ENCODE data around the gene RBFOX1.

Gene RBFOX1

DNA sequence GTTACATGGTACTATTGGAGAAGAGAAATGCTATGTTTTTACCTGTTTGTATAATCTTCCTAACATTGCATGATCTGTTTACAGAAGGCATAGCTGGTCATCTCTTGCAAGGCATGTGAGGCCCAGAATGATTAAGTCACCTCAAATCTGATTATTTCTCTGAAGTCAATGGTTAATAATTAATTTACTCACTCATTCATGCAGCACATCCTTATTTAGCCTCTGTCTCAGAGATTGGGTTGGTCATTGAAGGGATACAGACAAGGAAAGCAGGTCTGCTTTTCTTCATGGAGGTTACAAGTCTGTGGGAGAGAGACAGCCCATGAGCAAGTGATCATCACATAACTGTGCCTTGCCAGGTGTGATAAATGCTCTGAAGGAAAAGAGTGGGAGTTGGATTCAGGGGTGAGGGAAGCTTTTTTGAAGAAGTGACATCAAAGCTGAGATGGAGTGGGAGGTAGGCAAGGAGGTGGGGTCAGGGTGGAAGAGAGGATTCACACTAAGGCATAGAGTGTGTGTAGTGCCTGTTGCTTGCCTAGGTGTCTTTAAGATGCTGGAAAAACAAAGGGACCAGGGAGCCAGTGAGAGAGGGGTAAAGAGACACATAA, 16.3 kb upstream of the RBFOX1 start:
- no peak for DNase-seq (ENCODE audit: low spot score)
- TF ChIP-seq, protein P1, sequence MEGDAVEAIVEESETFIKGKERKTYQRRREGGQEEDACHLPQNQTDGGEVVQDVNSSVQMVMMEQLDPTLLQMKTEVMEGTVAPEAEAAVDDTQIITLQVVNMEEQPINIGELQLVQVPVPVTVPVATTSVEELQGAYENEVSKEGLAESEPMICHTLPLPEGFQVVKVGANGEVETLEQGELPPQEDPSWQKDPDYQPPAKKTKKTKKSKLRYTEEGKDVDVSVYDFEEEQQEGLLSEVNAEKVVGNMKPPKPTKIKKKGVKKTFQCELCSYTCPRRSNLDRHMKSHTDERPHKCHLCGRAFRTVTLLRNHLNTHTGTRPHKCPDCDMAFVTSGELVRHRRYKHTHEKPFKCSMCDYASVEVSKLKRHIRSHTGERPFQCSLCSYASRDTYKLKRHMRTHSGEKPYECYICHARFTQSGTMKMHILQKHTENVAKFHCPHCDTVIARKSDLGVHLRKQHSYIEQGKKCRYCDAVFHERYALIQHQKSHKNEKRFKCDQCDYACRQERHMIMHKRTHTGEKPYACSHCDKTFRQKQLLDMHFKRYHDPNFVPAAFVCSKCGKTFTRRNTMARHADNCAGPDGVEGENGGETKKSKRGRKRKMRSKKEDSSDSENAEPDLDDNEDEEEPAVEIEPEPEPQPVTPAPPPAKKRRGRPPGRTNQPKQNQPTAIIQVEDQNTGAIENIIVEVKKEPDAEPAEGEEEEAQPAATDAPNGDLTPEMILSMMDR (IDR thresholded peaks at IDR 0.05; ENCODE audit: extremely low read depth, insufficient read depth, missing control alignments) = no peak
- in situ Hi-C loops (cut with MboI; ENCODE audit: low pct_unique_long_range_greater_than_20kb, low sequenced_read_pairs, unreplicated experiment) = no loop called here

- in situ Hi-C loops (cut with MboI; ENCODE audit: low pct_unique_long_range_greater_than_20kb, low sequenced_read_pairs, unreplicated experiment) = no loop called here
- TF ChIP-seq, protein P1 (IDR thresholded peaks at IDR 0.05; ENCODE audit: extremely low read depth, insufficient read depth, missing control alignments) = no peak
- DNase-seq (ENCODE audit: low spot score) = no peak
These were observed 14.7 kb upstream of the RBFOX1 start for GRCh38 chr16:7317982-7318381.

DNA sequence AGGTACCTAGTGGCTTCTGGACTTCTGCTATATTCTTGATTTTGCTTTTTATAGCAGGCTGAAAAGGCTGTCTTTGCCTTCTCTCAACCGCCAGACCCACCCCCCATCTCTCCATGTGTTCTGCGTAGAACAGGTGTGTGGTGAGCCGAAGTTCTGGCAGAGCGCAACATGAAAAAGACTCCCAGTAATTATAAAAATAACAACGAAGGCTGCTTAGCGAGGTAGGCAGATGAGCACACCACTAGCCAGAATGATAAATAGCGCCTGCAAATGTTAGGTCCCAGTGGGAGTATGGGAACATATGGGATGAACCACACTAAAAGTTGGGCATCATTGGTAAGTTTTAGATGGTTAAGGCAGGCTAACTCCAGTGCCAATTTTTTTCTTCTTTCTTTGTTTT, 14.0 kb upstream of the RBFOX1 start:
- in situ Hi-C loops (cut with MboI; ENCODE audit: low pct_unique_long_range_greater_than_20kb, low sequenced_read_pairs, unreplicated experiment) = no loop called here
- no peak for DNase-seq (ENCODE audit: low spot score)
- TF ChIP-seq, protein P1 (IDR thresholded peaks at IDR 0.05; ENCODE audit: extremely low read depth, insufficient read depth, missing control alignments) = no peak

GRCh38 chr16:7319514-7319913, 13.1 kb upstream of the RBFOX1 start:
- TF ChIP-seq, protein P1 (IDR thresholded peaks at IDR 0.05; ENCODE audit: extremely low read depth, insufficient read depth, missing control alignments) = no peak
- DNase-seq (ENCODE audit: low spot score) = no peak
- in situ Hi-C loops (cut with MboI; ENCODE audit: low pct_unique_long_range_greater_than_20kb, low sequenced_read_pairs, unreplicated experiment) = no loop called here

DNA sequence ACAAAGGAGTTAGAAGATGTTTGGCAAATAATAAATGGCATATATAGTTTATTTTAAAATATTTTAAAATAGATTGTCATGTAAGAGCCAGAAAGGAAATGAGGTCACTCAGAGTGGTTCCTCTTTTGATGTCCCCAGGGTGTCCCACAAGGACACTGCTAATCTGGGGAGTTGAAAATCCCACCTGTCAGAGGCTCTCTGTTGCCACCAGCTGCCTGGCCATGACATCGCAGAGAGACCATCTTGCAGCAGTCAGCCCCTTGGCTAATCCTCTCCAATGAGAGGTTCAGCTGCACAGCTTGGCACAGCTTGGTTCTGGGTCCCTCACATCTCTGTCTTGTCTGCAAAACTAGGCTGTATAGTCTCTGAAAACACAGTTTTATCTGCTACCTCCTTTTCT, 11.0 kb upstream of the RBFOX1 start:
- TF ChIP-seq, protein P1 (IDR thresholded peaks at IDR 0.05; ENCODE audit: extremely low read depth, insufficient read depth, missing control alignments) = no peak
- DNase-seq (ENCODE audit: low spot score) = no peak
- in situ Hi-C loops (cut with MboI; ENCODE audit: low pct_unique_long_range_greater_than_20kb, low sequenced_read_pairs, unreplicated experiment) = no loop called here

- in situ Hi-C loops (cut with MboI; ENCODE audit: low pct_unique_long_range_greater_than_20kb, low sequenced_read_pairs, unreplicated experiment) = no loop called here
- TF ChIP-seq, protein P1 (IDR thresholded peaks at IDR 0.05; ENCODE audit: extremely low read depth, insufficient read depth, missing control alignments) = no peak
- no peak for DNase-seq (ENCODE audit: low spot score)
These were observed 8.3 kb upstream of the RBFOX1 start for GRCh38 chr16:7324321-7324720.
